ENCODE results near the gene BMAL1.

BMAL1 gene

GRCh38 chr11:13261591-13262061 lies 16.0 kb upstream of the BMAL1 start:
- no peak for DNase-seq

DNA sequence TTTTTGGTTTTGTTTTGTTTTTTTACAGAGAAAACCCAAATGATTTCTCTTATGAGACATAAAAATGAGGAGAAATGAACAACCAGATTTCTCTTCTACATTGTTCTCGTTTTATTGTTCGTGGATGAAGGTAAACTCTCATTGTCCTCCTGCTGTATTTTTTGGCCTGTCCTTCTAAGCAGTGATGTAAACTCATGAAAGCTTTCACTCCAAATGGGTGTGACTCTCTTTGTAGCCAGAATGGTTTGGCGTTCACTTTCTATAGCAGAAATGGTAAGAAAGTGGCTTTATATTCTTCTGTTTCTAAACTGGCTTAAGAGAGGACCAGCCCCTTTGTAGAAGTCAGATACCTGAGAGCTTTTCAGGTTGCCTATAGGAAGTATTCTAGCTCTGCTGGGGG lies 15.5 kb upstream of the BMAL1 start:
- no peak for DNase-seq

GRCh38 chr11:13268791-13269190 lies 8.8 kb upstream of the BMAL1 start:
- DNase-seq = no peak

DNA sequence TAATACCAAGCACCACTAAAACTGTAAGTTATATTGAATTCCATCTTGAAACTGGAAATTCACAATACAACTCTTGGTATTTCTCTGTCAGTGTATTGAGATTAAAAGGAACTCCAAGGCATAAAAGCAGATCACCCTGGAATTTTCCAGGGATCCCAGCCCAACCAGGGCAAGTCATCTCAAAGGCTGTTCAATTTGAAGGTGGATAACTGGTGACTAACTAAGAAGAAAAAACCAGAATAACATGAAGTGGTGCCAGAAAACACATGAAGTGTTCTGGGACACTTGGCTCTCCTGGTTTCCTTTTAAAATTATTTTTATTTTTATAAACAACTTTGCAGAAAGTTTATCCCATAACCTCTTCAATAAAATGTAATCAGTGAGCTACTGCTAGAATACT lies 7.8 kb upstream of the BMAL1 start:
- DNase-seq = no peak

GRCh38 chr11:13271060-13271693 lies 6.4 kb upstream of the BMAL1 start:
- no peak for DNase-seq

- peak in 2 of 5 experiments; percentile 8 to 21 for DNase-seq
Observed at GRCh38 chr11:13276454-13276831, 1.1 kb upstream of the BMAL1 start.

GRCh38 chr11:13276832-13277767 lies 490 bp upstream of the BMAL1 start:
- peak; percentile 94 to 99 (median 96) for DNase-seq

- no peak for DNase-seq
Observed at GRCh38 chr11:13278609-13279486, 1.3 kb downstream of the BMAL1 start.

GRCh38 chr11:13279487-13279834 lies 1.9 kb downstream of the BMAL1 start:
- no peak for DNase-seq

- DNase-seq = peak in 1 of 5 experiments; percentile 31
Observed at GRCh38 chr11:13280092-13280722, 2.6 kb downstream of the BMAL1 start.

GRCh38 chr11:13280777-13281176 lies 3.2 kb downstream of the BMAL1 start:
- no peak for DNase-seq

DNA sequence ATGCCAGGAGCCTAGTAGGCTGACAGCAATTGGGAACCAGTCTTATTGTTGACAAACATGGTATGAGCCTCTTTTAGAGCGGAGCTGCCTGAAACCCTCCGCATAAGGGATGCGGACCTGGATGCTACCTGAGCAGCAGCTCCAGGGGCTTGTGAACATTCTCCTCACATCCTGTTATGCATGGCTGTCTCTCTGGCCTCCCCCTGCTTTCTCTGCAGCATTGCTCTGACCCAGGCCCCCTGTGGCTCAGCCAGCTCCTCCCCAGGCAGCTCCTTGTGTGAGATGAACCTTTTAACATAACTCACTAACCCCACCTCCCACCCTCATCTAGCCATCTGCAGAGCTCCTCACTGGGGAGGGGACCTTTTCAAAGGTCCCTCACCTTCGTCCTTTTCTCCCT lies 6.0 kb downstream of the BMAL1 start:
- no peak for DNase-seq

- DNase-seq = peak in 1 of 5 experiments; percentile 60
Observed at GRCh38 chr11:13284776-13285588, 7.4 kb downstream of the BMAL1 start.

- DNase-seq = no peak
Observed at GRCh38 chr11:13286279-13286821, 8.8 kb downstream of the BMAL1 start.

DNA sequence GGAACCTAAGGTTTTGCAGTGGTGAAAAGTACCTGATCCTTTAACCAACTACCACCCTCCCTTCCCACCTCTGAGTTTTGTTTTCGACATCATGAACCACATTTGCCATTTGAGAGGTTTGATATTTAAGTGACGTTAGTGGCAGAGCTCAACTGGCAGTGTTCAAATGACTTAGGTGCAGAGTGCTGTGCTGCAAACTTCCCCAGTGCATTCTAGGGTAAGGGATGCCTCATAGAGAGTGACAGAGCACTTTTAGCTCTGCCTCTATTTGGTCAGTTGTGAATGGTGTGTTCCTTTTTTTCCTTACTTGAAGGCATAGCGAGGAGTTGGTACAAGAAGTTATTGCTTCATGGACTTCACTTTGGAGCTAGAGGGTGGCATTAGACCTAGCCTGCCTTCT lies 9.4 kb downstream of the BMAL1 start:
- peak in 1 of 5 experiments; percentile 82 for DNase-seq

- DNase-seq = no peak
Observed at GRCh38 chr11:13287681-13288080, 10.1 kb downstream of the BMAL1 start.

- peak in 1 of 5 experiments; percentile 20 for DNase-seq
Observed at GRCh38 chr11:13288375-13289029, 10.9 kb downstream of the BMAL1 start.

- no peak for DNase-seq
Observed at GRCh38 chr11:13289081-13289480, 11.5 kb downstream of the BMAL1 start.

GRCh38 chr11:13290221-13290980 lies 12.8 kb downstream of the BMAL1 start:
- DNase-seq = no peak

- no peak for DNase-seq
Observed at GRCh38 chr11:13291361-13291760, 13.8 kb downstream of the BMAL1 start.

All from T-helper 2 cell (primary cell).